Osteocyte (in vitro differentiated cells): ENCODE measurements around the gene ALK. TPM values are rescaled to one million over a fixed set of nuclear protein-coding genes. Genes with fewer than 3 reads are reported as not detected.

Source experiments
- DNase-seq: peaks from one replicate; pipeline ENCODE4 v3.0.0; 2021; ENCODE audit warnings: mixed read lengths; ENCODE audit not compliant: unreplicated experiment; ENCODE audit errors: extremely low spot score
- H3K27ac Mint-ChIP-seq: one replicate; pipeline ENCODE4 v1.8.0; 2021; ENCODE audit warnings: mild to moderate bottlenecking, mixed read lengths; ENCODE audit not compliant: unreplicated experiment
- H3K27me3 Mint-ChIP-seq: one replicate; pipeline ENCODE4 v1.8.0; 2021; ENCODE audit warnings: mixed read lengths; ENCODE audit not compliant: unreplicated experiment
- H3K36me3 Mint-ChIP-seq: one replicate; pipeline ENCODE4 v1.8.0; 2021; ENCODE audit warnings: mixed read lengths; ENCODE audit not compliant: unreplicated experiment
- H3K4me1 Mint-ChIP-seq: one replicate; pipeline ENCODE4 v1.8.0; 2021; ENCODE audit warnings: mixed read lengths; ENCODE audit not compliant: unreplicated experiment
- H3K4me3 Mint-ChIP-seq: one replicate; pipeline ENCODE4 v1.8.0; 2021; ENCODE audit warnings: mild to moderate bottlenecking, moderate library complexity, mixed read lengths; ENCODE audit not compliant: unreplicated experiment
- H3K9me3 Mint-ChIP-seq: one replicate; pipeline ENCODE4 v1.8.0; 2021; ENCODE audit warnings: mixed read lengths; ENCODE audit not compliant: unreplicated experiment
- CTCF ChIP-seq: fragments of 200-600 bp; sonication (generic); IDR thresholded peaks from 2 replicates; pipeline ENCODE4 v1.5.0; 2021; ENCODE audit warnings: antibody characterized with exemption, mild to moderate bottlenecking, moderate library complexity
- total RNA-seq: library from RNA; stranded (reverse); gene quantifications from 2 replicates; pipeline ENCODE4 v1.2.1, GENCODE V29; 2021

Gene ALK
- total RNA-seq, 1 donor from 2014 or later: not detected

- Mint-ChIP-seq H3K27ac (no peak overlapping the region), H3K4me3 (no peak overlapping the region), H3K27me3 (no peaks in the 10 kb centered on the region), H3K36me3 (no peaks in the 10 kb centered on the region), H3K9me3 (no peaks in the 10 kb centered on the region), H3K4me1 (no peaks in the 10 kb centered on the region)
- DNase-seq: no peak
- no peak for TF ChIP-seq CTCF
Measured at GRCh38 chr2:29373870-29374269, 547.5 kb downstream of the ALK start.

- Mint-ChIP-seq H3K4me3 (no peak overlapping the region), H3K36me3 (no peaks in the 10 kb centered on the region), H3K27me3 (peaks cover 3% of the 10 kb centered on the region), H3K27ac (no peak overlapping the region), H3K4me1 (no peaks in the 10 kb centered on the region), H3K9me3 (no peaks in the 10 kb centered on the region)
- DNase-seq: no peak
- no peak for TF ChIP-seq CTCF
Measured at GRCh38 chr2:29372185-29372584, 549.2 kb downstream of the ALK start.

- H3K4me1 Mint-ChIP-seq: no peaks in the 10 kb centered on the region
- no peak overlapping the region for H3K4me3 Mint-ChIP-seq
- H3K27me3 Mint-ChIP-seq: peaks cover 6% of the 10 kb centered on the region
- no peaks in the 10 kb centered on the region for H3K36me3 Mint-ChIP-seq
- no peaks in the 10 kb centered on the region for H3K9me3 Mint-ChIP-seq
- DNase-seq: no peak
- H3K27ac Mint-ChIP-seq: no peak overlapping the region
- TF ChIP-seq CTCF: no peak
Measured at GRCh38 chr2:29370581-29371125, 550.7 kb downstream of the ALK start.

- H3K27ac Mint-ChIP-seq: no peak overlapping the region
- H3K9me3 Mint-ChIP-seq: no peaks in the 10 kb centered on the region
- peaks cover 6% of the 10 kb centered on the region for H3K27me3 Mint-ChIP-seq
- no peak overlapping the region for H3K4me3 Mint-ChIP-seq
- no peak for TF ChIP-seq CTCF
- no peak for DNase-seq
- H3K36me3 Mint-ChIP-seq: no peaks in the 10 kb centered on the region
- H3K4me1 Mint-ChIP-seq: no peaks in the 10 kb centered on the region
Measured at GRCh38 chr2:29370173-29370572, 551.2 kb downstream of the ALK start.

GRCh38 chr2:29368659-29369040 is 552.7 kb downstream of the ALK start:
- H3K27me3 Mint-ChIP-seq: peaks cover 6% of the 10 kb centered on the region
- no peaks in the 10 kb centered on the region for H3K4me1 Mint-ChIP-seq
- no peaks in the 10 kb centered on the region for H3K36me3 Mint-ChIP-seq
- H3K9me3 Mint-ChIP-seq: no peaks in the 10 kb centered on the region
- no peak overlapping the region for H3K4me3 Mint-ChIP-seq
- H3K27ac Mint-ChIP-seq: no peak overlapping the region
- no peak for TF ChIP-seq CTCF
- no peak for DNase-seq
